Measurements from ENCODE around the gene WDR82. TPM values are rescaled to one million over a fixed set of nuclear protein-coding genes. Genes with fewer than 3 reads are reported as not detected.

WDR82 gene
- polyA plus RNA-seq, 1 donor: 71.9 TPM

GRCh38 chr3:52216585-52217408 is 61.7 kb downstream of the WDR82 start:
- WGBS (ENCODE audit: insufficient coverage, low lambda C conversion rate): 48% methylated on average over 4 of the region's 13 CpGs
- peak in 1 of 2 donors; percentile 77 for DNase-seq
- H3K27me3 ChIP-seq (ENCODE audit: control insufficient read depth, insufficient read depth, low read length): no peaks in the 10 kb centered on the region

GRCh38 chr3:52215351-52215750 is 63.1 kb downstream of the WDR82 start:
- no peak for DNase-seq
- H3K27ac ChIP-seq (ENCODE audit: low read length): no peak overlapping the region
- no peak overlapping the region for H3K4me3 ChIP-seq (ENCODE audit: low read length)
- no peaks in the 10 kb centered on the region for H3K9me3 ChIP-seq (ENCODE audit: control insufficient read depth, low read depth, low read length)
- peaks cover 32% of the 10 kb centered on the region for H3K4me1 ChIP-seq (ENCODE audit: control insufficient read depth, insufficient read depth, low read length)
- H3K27me3 ChIP-seq (ENCODE audit: control insufficient read depth, insufficient read depth, low read length): no peaks in the 10 kb centered on the region
- no CpG with 5 or more reads among the region's 7 CpGs for WGBS (ENCODE audit: insufficient coverage, low lambda C conversion rate)
- H3K36me3 ChIP-seq (ENCODE audit: control insufficient read depth, insufficient read depth, low read length): peaks cover 48% of the 10 kb centered on the region

More at GRCh38 chr3:52216585-52217408, 61.7 kb downstream of the WDR82 start:
- H3K27ac ChIP-seq (ENCODE audit: low read length): peak overlapping the region; percentile 31
- no peak overlapping the region for H3K4me3 ChIP-seq (ENCODE audit: low read length)
- H3K4me1 ChIP-seq (ENCODE audit: control insufficient read depth, insufficient read depth, low read length): peaks cover 24% of the 10 kb centered on the region
- H3K9me3 ChIP-seq (ENCODE audit: control insufficient read depth, low read depth, low read length): peaks cover 3% of the 10 kb centered on the region
- H3K36me3 ChIP-seq (ENCODE audit: control insufficient read depth, insufficient read depth, low read length): peaks cover 38% of the 10 kb centered on the region

- Histone ChIP-seq H3K4me3 (ENCODE audit: low read length) (no peak overlapping the region), H3K4me1 (ENCODE audit: control insufficient read depth, insufficient read depth, low read length) (peaks cover 36% of the 10 kb centered on the region), H3K9me3 (ENCODE audit: control insufficient read depth, low read depth, low read length) (no peaks in the 10 kb centered on the region), H3K36me3 (ENCODE audit: control insufficient read depth, insufficient read depth, low read length) (peaks cover 60% of the 10 kb centered on the region), H3K27me3 (ENCODE audit: control insufficient read depth, insufficient read depth, low read length) (no peaks in the 10 kb centered on the region), H3K27ac (ENCODE audit: low read length) (no peak overlapping the region)
- no peak for DNase-seq
Measured at GRCh38 chr3:52213901-52214300, 64.5 kb downstream of the WDR82 start.

- 80% methylated on average over 1 of the region's 8 CpGs for WGBS (ENCODE audit: insufficient coverage, low lambda C conversion rate)
Measured at GRCh38 chr3:52213005-52213404, 65.4 kb downstream of the WDR82 start.

GRCh38 chr3:52211268-52211891 is 67.1 kb downstream of the WDR82 start:
- Histone ChIP-seq H3K4me3 (ENCODE audit: low read length) (no peak overlapping the region), H3K27me3 (ENCODE audit: control insufficient read depth, insufficient read depth, low read length) (no peaks in the 10 kb centered on the region), H3K27ac (ENCODE audit: low read length) (peak overlapping the region; percentile 80), H3K4me1 (ENCODE audit: control insufficient read depth, insufficient read depth, low read length) (peaks cover 27% of the 10 kb centered on the region), H3K9me3 (ENCODE audit: control insufficient read depth, low read depth, low read length) (no peaks in the 10 kb centered on the region), H3K36me3 (ENCODE audit: control insufficient read depth, insufficient read depth, low read length) (peaks cover 79% of the 10 kb centered on the region)
- no CpG with 5 or more reads among the region's 18 CpGs for WGBS (ENCODE audit: insufficient coverage, low lambda C conversion rate)
- peak in 1 of 2 donors; percentile 44 for DNase-seq

More at GRCh38 chr3:52213005-52213404, 65.4 kb downstream of the WDR82 start:
- DNase-seq: peak in 1 of 2 donors; percentile 42
- H3K36me3 ChIP-seq (ENCODE audit: control insufficient read depth, insufficient read depth, low read length): peaks cover 68% of the 10 kb centered on the region
- H3K4me3 ChIP-seq (ENCODE audit: low read length): no peak overlapping the region
- H3K27me3 ChIP-seq (ENCODE audit: control insufficient read depth, insufficient read depth, low read length): no peaks in the 10 kb centered on the region
- peaks cover 36% of the 10 kb centered on the region for H3K4me1 ChIP-seq (ENCODE audit: control insufficient read depth, insufficient read depth, low read length)
- H3K9me3 ChIP-seq (ENCODE audit: control insufficient read depth, low read depth, low read length): no peaks in the 10 kb centered on the region
- H3K27ac ChIP-seq (ENCODE audit: low read length): peak overlapping the region; percentile 5

GRCh38 chr3:52210550-52211046 is 67.9 kb downstream of the WDR82 start:
- WGBS (ENCODE audit: insufficient coverage, low lambda C conversion rate): no CpG with 5 or more reads among the region's 6 CpGs
- Histone ChIP-seq H3K27ac (ENCODE audit: low read length) (peak overlapping the region; percentile 80), H3K4me1 (ENCODE audit: control insufficient read depth, insufficient read depth, low read length) (peaks cover 27% of the 10 kb centered on the region), H3K36me3 (ENCODE audit: control insufficient read depth, insufficient read depth, low read length) (peaks cover 85% of the 10 kb centered on the region), H3K9me3 (ENCODE audit: control insufficient read depth, low read depth, low read length) (no peaks in the 10 kb centered on the region), H3K4me3 (ENCODE audit: low read length) (no peak overlapping the region), H3K27me3 (ENCODE audit: control insufficient read depth, insufficient read depth, low read length) (no peaks in the 10 kb centered on the region)
- peak; percentile 91 to 96 for DNase-seq

- Histone ChIP-seq H3K27me3 (ENCODE audit: control insufficient read depth, insufficient read depth, low read length) (no peaks in the 10 kb centered on the region), H3K4me1 (ENCODE audit: control insufficient read depth, insufficient read depth, low read length) (peaks cover 27% of the 10 kb centered on the region), H3K4me3 (ENCODE audit: low read length) (no peak overlapping the region), H3K36me3 (ENCODE audit: control insufficient read depth, insufficient read depth, low read length) (peaks cover 85% of the 10 kb centered on the region), H3K27ac (ENCODE audit: low read length) (peak overlapping the region; percentile 71), H3K9me3 (ENCODE audit: control insufficient read depth, low read depth, low read length) (no peaks in the 10 kb centered on the region)
- peak in 1 of 2 donors; percentile 38 for DNase-seq
Measured at GRCh38 chr3:52210037-52210436, 68.4 kb downstream of the WDR82 start.

GRCh38 chr3:52208556-52208955 is 69.9 kb downstream of the WDR82 start:
- no peaks in the 10 kb centered on the region for H3K27me3 ChIP-seq (ENCODE audit: control insufficient read depth, insufficient read depth, low read length)
- peaks cover 27% of the 10 kb centered on the region for H3K4me1 ChIP-seq (ENCODE audit: control insufficient read depth, insufficient read depth, low read length)
- H3K4me3 ChIP-seq (ENCODE audit: low read length): no peak overlapping the region
- WGBS (ENCODE audit: insufficient coverage, low lambda C conversion rate): 100% methylated on average over 1 of the region's 4 CpGs
- H3K36me3 ChIP-seq (ENCODE audit: control insufficient read depth, insufficient read depth, low read length): peaks cover 86% of the 10 kb centered on the region
- H3K27ac ChIP-seq (ENCODE audit: low read length): no peak overlapping the region
- no peaks in the 10 kb centered on the region for H3K9me3 ChIP-seq (ENCODE audit: control insufficient read depth, low read depth, low read length)
- DNase-seq: no peak

- Histone ChIP-seq H3K4me1 (ENCODE audit: control insufficient read depth, insufficient read depth, low read length) (peaks cover 6% of the 10 kb centered on the region), H3K36me3 (ENCODE audit: control insufficient read depth, insufficient read depth, low read length) (peaks cover 81% of the 10 kb centered on the region), H3K4me3 (ENCODE audit: low read length) (no peak overlapping the region), H3K27me3 (ENCODE audit: control insufficient read depth, insufficient read depth, low read length) (no peaks in the 10 kb centered on the region), H3K27ac (ENCODE audit: low read length) (no peak overlapping the region), H3K9me3 (ENCODE audit: control insufficient read depth, low read depth, low read length) (no peaks in the 10 kb centered on the region)
- no peak for DNase-seq
- no CpG with 5 or more reads among the region's 6 CpGs for WGBS (ENCODE audit: insufficient coverage, low lambda C conversion rate)
Measured at GRCh38 chr3:52205727-52206372, 72.6 kb downstream of the WDR82 start.

Data from large intestine (tissue), 3 donors.